Fibroblast of peridontal ligament (primary cell): Measurements from ENCODE around the gene ARMH1.
A peak's percentile ranks its signal among the peaks of the same experiment; 100 is the strongest.
"Not testable (repeated sequence)": the region's sequence is repeated elsewhere in the genome, so short reads cannot be mapped to it uniquely, and the experiment has no call there.

Experiments used
- DNase-seq: peaks from one replicate; pipeline ENCODE4 v3.0.0-alpha.2; 2010; ENCODE audit errors: extremely low read depth

The ARMH1 gene

DNA sequence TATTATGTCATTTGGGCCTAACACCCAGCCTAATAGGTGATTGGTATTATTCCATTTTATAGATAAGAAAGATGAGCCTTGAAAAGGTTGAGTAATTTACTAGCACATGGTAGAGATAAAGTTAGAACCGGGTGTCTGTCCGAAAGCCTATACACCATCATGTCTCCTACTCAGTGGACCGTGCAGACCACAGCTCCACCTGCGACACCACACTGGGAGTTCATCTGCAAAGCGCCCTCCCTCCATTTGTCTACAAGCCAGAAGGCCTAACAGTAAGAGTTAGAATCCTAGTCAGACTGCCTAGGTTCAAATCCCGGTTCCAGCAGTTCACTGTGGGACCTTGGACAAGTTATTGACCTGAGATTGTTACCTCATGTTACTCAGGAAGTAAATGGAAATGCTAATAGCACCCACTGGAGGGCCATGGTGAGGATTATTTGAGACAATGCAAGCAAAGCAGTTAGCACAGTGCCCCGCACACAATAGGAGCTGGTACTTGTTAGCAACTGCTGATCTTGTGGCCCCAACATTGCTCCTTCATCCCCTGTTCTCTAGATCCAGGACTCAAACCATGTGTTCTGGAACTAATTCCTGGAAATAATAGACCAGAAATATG is 20.5 kb downstream of the ARMH1 start:
- no peak for DNase-seq

DNA sequence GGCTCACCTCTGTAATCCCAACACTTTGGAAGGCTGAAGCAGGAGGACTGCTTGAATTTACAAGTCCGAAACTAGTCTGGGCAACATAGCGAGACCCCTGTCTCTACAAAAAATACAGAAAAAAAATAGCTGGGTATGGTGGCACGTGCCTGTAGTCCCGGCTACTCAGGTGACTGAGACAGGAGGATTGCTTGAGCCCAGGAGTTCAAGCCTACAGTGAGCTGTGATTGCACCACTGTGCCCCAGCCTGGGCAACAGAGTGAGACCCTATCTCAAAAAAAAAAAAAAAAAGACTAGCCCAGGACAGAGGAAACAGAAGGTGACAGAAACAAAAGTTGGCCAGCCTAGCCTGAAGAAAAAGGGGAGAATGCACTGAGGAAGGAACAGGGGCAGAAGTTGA is 21.2 kb downstream of the ARMH1 start:
- no peak for DNase-seq

DNA sequence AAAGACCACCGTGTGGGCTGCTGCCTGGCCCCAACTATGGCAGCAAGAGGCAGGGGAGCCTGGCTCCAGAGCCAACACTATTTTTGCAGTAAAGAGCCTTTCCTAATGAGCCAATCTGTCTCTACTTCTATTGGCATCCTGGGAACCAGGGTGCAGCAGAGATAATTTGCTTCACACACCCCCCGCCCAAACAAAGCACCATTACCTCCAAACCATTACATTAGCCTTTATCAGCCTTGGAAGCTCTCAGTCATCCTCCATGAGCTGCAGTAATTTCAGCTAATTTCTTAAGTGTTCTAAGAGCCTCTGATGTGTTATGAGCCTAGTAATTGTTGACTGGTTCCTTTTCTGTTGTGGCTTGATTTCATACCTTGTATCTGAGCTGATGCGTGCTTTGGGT is 21.6 kb downstream of the ARMH1 start:
- no peak for DNase-seq

DNA sequence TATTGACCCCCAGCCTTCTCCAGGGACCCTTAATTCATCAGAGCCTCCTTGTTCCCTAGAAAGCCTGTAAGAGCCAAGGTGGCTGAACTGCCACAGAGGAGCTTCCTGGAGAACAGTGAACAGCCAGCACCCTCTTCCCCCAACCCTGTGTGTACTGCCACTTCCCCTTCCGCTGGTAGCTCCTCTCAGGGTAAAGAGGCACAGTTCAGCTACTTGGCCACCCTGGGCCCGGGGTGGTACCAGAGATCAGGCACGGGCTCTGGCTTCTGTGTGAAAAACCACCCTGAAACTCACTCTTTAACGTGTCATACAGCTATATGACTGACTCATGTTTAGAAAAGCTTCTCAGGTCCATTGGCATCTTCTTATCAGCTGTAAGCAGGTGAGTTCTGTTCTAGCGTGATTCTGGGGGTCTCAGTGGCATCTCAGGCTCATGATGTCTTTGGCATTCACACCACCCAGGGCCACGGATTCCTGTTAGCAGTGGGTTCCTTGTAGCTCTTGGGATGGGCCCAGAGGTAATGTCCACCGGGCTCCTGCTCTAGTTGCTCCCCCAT is 22.4 kb downstream of the ARMH1 start:
- no peak for DNase-seq

DNA sequence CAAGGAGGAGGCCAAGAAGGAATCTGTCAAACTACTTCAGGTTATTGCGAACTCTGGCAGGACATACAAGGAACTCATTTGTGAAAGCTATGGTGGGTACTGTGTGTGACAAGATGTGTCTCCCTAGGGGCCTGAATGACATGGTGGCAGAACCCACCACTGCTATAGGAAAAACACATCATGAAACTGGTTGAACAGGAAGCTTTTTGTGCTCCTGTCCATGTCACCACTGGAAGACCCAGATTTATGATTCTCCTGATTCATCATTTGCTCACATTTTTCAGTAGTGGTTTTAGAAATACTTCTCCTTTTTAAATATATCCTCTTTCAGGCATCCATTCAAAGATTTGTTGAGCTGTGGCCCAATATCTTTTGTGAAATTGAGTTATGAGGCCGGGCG is 23.6 kb downstream of the ARMH1 start:
- no peak for DNase-seq

DNA sequence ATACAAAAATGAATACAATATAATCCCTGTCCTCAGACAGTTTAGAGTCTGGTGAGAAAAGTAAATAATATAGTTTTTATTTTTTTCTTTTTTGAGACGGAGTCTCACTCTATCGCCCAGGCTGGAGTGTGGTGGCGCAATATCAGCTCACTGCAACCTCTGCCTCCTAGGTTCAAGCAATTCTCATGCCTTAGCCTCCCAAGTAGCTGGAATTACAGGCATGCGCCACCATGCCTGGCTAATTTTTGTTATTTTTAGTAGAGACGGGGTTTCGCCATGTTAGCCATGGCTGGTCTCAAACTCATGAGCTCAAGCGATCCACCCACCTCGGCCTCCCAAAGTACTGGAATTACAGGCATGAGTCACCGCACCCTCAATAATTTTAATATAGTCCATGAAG is 24.9 kb downstream of the ARMH1 start:
- DNase-seq, result not testable (repeated sequence)

DNA sequence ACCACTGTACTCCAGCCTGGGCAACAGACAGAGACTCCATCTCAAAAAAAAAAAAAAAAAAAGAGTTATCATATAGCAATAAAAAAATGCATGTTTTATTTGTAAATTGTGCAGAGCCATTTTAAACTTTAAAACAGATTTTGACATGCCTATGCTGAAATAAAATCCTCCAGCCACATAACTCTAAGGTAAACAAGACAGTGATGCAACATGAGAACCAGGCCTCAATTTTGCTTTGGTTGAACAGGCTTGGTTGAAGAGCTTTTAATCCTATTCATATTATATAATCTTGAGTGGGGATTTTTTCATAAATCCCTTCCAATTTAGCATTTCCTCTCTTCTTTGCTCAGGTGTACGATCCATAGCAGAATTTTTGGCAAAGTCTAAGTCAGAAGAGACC is 26.1 kb downstream of the ARMH1 start:
- DNase-seq, result peak; percentile 71

DNA sequence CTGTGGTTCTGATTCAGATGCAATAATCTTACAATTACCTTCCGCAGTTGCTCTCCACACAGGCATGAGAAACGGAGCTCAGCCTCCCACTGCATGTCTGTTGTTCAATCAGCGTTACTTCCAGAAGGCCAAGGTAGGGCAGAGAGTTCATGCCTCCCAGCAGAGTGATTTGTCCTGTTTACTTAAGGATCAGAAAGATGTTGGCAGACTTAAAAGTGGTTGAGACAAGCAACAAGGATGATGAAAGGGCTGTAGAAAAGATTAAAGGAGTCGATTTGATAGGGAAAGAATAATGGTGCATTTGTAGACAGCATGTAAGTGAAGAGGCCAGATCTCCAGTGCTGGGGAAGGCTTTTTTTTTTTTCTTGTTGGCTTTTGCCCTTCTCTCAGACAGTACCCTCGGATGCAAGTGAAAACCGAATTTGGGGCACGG is 26.6 kb downstream of the ARMH1 start:
- no peak for DNase-seq

DNA sequence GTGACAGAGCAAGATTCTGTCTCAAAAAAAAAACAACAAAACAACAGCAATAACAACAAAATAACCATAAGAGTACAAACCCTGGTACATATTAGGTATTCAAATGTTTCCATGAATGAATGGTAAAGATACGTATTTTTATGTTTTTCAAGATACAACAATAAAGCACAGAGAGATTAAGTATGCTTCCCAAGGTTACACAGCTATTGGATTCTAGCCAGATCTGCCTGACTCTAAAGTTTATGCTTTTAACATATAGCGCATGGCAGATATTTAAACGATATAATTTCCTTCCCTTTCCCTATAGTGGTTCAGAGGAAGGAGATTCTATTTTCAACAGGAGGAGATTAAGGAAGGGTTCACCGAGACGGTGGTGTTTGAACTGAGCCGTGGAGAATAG is 31.0 kb downstream of the ARMH1 start:
- no peak for DNase-seq

DNA sequence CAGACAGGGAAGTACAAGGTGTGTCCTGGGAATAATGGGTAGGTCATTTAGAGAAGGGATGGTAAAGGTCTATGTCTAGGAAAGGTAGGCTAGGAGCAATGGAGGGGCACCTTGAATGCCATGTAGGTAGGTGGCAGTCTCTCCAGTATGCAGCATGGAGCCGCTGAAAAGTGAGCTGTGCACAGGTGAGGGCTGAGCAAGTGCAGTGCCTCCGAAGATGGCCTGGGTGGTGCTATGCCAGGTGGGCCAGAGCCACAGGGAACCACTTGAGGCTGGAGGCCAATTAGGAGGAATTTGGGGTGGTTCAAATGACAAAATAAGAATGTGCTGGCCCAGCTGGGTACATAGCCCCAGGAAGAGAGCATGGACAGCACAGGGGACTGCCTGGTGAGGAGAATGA is 31.4 kb downstream of the ARMH1 start:
- no peak for DNase-seq

DNA sequence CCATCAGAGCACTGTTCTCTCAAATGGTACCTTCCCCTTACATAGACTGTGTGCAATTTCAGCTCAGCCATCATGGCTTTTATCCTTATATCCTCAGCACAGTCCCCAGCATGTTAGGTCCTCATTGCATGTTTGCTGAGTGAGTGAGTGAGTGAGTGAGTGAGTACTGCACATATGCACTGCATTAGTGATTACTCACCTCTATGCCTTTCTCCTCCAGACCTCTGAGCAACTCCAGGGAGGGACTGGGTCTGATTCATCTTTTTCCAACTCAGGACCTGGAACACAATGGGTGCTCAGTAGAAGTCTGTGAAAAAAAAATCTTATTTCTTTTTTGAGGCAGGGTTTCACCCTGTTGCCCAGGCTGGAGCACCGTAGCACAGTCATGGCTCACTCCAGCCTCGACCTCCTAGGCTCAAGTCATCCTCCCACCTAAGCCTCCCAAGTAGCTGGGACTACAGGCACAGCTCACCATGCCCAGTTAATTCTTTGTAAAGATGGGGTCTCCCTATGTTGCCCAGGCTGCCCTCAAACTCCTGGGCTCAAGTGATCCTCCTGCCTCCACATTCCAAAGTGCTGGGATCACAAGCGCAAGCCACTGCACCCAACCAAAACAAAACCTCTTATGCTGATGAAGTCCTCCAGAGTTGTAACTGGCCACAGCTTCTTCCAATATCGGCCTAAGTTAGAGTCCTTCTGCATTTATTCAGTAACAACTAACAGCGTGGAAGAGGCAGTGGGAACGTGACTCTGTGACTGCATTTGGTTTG is 32.8 kb downstream of the ARMH1 start:
- peak; percentile 88 for DNase-seq

DNA sequence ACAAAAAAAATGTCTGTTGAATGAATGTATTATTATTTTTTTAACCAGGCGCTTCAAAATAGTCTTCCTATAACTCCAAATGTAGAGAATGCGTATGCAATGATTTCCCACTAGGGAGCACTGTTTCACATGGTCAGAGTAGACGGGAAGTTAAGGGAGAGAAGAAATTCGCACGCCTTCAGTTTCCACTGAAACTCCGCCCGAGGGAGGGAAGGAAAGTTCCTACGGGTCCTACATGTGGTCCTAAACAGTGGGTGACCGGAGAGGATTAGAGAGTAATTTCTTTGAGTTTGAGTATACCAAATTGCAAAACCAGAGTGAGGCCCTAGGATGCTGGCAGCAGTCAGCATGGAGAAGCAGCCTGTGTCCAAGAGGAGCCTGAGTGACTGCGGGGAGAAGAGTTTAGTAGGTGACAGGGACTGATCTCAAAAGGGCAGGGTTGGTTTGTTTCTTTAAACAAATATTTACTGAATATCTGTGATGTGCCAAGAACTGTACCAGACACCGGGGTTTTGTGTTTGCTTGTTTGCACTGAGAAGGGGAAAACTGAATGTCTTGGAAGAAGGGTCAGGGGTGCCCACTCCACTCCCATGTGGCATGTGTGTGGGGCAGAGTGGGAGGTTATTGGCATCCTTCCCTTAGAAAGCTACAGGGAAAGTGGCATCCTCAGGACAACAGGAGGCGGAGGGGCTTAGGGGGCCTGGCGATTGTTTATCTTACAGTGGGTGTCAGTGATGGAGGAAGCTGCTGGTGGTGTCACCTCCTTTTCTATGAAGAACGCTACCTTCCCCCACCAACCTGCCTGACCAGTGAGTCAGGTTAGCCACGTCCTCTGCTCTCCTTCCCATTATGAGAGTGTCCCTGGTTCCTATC is 33.7 kb downstream of the ARMH1 start:
- DNase-seq, result peak; percentile 79

DNA sequence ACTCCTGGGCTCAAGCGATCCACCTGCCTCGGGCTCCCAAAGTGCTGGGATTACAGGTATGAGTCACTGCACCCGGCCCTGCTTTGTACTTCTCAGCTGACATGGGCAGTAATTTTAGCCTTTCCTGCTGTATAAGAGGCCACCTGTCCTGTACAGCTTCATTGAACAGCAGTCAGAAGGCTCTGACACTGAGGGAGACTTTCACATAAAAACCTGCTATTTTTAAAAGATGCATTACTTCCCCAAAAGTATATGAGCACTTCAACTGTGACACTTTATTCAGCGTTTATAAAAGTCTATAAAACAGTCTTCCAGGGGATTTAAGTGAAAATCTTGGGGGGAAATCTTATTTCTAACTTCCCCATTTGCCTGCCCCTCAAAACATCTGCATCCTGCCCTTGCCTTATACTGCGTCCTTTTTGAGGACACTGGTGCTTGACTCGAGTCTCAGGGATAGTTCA is 38.8 kb downstream of the ARMH1 start:
- no peak for DNase-seq

DNA sequence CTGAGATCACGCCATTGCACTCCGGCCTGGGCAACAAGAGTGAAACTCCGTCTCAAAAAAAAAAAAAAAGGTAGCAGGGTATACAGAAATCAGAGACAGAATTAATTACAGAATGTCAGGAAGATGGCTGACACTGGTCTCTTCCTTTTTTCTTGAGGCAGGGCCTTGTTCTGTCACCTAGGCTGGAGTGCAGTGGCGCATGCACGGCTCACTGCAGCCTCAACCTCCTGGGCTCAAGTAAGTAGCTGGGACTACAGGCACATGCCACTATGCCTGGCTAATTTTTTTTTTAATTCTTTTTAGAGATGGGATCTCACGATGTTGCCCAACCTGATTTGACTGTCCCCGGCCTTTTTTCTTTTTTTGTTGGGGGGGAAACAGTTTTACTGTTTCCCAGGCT is 40.0 kb downstream of the ARMH1 start:
- no peak for DNase-seq

DNA sequence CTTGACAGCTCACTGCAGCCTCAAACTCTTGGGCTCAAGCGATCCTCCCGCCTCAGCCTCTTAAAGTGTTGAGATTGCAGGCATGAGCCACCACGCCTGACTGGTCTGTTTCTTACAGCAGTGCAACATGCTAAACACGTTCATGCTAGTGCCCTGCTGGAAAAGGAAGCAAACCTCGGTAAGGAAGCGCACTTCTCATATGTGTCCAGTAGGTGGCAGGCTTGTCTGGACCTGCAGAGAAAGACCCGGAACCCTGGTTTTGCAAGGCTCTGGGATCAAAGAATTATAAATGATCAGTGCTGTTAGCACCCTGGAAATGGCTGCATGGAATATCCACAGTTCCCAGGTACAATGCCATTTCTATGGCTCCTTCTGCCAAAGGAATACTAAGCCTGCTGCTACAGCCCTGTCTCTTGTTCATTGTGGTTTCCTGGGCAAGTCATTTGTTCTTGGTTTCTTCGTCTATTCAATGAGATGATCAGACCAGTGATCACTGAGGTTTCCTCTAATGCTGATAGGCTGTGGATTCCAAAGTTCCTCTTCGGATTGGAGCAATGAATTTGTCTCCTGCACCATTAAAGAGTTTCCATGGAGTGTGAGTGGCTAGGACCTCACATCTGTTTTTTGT is 40.5 kb downstream of the ARMH1 start:
- DNase-seq, result peak; percentile 85

DNA sequence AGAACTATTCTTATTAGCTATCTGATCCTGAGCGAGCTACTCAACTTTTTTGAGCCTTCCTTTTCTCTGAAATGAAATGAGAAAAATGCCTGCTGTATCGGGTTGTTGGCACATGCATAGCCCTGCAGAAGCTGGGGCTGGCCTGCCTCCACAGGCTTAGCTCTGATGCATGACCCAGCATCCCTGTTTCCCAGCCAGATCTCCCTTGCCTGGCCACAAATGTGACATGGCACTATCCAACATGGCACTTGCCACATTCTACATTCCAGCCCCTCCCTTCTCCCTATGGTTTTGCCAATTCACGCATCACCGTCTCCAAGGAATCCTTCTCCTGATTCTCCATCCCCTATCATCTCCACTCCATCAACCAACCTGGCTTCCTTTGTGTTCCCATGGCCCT is 42.6 kb downstream of the ARMH1 start:
- peak; percentile 23 for DNase-seq

DNA sequence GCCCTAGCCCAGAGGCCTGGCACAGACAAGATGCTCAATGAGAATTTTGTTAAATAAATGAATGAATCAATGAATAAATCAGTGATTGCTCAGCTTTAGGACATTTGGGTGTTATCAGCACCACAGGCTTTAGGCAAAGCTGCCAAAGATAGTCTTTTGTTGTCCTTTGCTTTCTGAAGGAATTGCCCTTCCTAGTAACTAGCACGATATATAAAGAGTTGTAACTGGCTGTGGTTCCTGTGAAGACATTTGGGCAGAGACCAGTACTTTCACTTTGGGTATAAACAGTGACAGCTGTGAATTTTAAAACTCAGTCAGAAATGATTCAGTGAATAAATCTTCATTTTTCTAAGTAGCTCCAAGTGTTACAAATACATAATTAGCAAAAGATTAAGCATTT is 43.1 kb downstream of the ARMH1 start:
- DNase-seq, result peak; percentile 61

DNA sequence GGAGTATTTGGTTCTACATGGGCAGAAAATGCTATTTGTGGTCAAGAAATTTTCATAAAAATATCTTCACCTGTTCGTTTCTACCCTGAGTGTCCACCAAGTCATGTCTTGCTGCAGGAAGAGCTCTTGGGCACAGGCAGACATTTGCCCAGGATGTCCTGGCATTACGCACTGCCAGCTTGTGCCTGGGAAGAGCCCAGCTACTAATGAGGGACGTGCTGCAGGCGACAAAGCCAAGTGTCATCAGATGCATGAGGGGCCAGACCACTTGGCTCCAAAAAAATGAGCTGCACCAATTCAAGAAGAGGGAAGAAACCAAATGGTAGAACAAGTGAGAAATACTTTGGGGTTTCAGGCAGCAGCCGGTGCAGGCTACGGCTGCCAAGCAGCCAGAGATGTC is 43.6 kb downstream of the ARMH1 start:
- no peak for DNase-seq

DNA sequence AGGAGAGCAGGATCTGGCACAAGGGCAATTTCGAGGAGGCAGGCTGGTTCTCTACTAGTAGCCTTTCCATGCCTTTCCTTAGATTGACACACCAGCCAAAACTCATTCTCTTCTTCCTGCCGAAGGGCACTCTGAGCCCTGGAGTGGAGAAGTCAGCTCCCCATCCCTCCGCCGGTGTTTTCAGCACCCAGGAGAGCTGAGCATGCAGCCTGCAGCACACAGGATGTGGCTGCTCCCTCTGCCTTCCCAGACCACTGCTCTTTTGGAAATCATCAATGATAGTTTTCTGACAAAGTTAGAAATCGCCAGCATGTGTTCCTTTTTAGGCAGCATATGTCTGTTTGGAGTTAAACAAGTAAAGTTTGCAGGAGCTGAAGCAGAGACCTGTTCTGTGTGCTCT is 44.8 kb downstream of the ARMH1 start:
- no peak for DNase-seq

DNA sequence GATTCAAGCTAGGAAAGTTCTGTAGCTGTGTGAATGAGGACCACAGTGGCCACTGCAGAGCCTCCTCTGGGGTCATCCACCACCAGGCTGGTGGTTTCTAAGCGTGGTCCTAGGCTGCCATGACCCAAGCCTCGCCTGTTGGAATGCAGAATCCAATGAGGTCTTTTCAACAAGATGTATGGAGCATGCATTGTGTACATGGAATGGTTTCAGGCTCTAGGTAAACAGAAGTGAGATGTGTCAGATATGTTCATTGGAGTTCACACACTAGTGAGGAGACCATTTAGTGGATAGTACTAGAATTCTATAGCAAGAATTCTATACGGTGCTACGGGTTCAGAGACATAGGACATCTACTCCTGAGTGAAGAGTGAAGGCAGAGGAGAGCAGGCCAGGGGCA is 45.8 kb downstream of the ARMH1 start:
- DNase-seq, result no peak

DNA sequence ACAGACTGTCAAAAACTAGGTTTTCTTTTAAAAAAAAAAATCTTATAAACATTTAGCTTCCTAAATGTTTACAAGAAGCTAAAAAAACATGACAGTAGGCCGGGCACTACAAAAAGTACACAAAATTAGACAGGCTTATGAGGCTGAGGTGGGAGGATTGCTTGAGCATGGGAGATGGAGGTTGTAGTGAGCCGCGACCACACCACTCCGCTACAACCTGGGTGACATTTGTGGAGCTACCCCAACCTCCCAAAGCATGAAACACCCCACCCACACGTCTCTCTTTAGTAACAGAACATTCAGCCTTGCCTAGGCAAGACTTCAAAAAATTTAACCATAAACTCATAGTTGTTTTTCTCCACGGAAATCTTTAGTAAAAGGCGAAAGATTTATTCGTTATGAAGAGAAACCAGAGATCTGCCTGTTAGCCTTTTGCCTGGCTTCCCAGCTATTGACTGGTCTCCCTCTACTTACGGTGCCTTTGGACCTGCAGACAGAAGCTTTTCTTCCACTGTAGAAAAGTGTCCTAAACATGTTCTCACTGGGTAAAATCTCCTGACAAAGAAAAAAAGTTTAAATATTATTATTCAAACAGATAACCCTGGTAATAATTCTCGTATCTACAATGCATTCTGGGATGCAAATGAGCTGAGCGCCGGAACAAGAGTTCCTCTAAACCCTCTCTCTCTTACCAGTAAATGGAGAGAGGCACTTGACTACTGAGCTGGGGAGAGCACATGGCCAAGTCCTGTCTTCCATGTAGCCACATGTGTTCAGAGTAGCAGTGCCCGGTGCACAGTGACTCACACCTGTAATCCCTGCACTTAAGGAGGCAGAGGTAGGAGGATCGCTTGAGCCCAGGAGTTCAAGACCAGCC is 47.2 kb downstream of the ARMH1 start:
- peak; percentile 92 for DNase-seq
